ENCODE data around the gene CSNK1A1L.
A peak's percentile ranks its signal among the peaks of the same experiment; 100 is the strongest.
"Not testable (repeated sequence)": the region's sequence is repeated elsewhere in the genome, so short reads cannot be mapped to it uniquely, and the experiment has no call there.

Gene CSNK1A1L

GRCh38 chr13:37058910-37059847 is 46.3 kb downstream of the CSNK1A1L start, which contains the start of gene SUPT20H:
Gene SUPT20H, minus strand, starts transcription at chr13:37059688. Its CDS starts 8,198 bp downstream, at chr13:37051490.
- DNase-seq (ENCODE audit: low read depth in 3 of 3): peak; percentile 87 to 93 (median 88)

GRCh38 chr13:37056228-37056627 is 49.2 kb downstream of the CSNK1A1L start:
- not testable (repeated sequence) for DNase-seq (ENCODE audit: low read depth in 3 of 3)
